DOHH2 (cell line): ENCODE results near the gene PPM1H.
"Not testable (repeated sequence)": the region's sequence is repeated elsewhere in the genome, so short reads cannot be mapped to it uniquely, and the experiment has no call there.

Experiments
- H3F3A ChIP-seq: fragments of 200-600 bp; sonication (generic), shearing (Covaris generic); 2 replicates; pipeline ENCODE4 v1.6.0; 2016; ENCODE audit warnings: antibody characterized with exemption, mild to moderate bottlenecking; ENCODE audit not compliant: control insufficient read depth, insufficient read depth
- H3K27ac ChIP-seq: fragments of 200-600 bp; sonication (generic); 2 replicates; pipeline ENCODE4 v1.5.1; 2014; ENCODE audit warnings: low read depth, mild to moderate bottlenecking, low read length, moderate library complexity
- H3K27me3 ChIP-seq: fragments of 200-600 bp; sonication (generic); 2 replicates; pipeline ENCODE4 v1.6.1; 2014; ENCODE audit warnings: mild to moderate bottlenecking, low read length, mixed read lengths; ENCODE audit not compliant: control insufficient read depth
- H3K36me3 ChIP-seq: fragments of 200-600 bp; sonication (generic); 2 replicates; pipeline ENCODE4 v1.6.1; 2014; ENCODE audit warnings: mild to moderate bottlenecking, low read length, moderate library complexity, mixed read lengths; ENCODE audit not compliant: control insufficient read depth
- H3K4me1 ChIP-seq: fragments of 200-600 bp; sonication (generic); 2 replicates; pipeline ENCODE4 v1.6.1; 2014; ENCODE audit warnings: mild to moderate bottlenecking, low read length, mixed read lengths; ENCODE audit not compliant: control insufficient read depth
- H3K4me2 ChIP-seq: fragments of 200-600 bp; sonication (generic); 2 replicates; pipeline ENCODE4 v1.6.0; 2014; ENCODE audit warnings: mild to moderate bottlenecking, low read length, moderate library complexity
- H3K4me3 ChIP-seq: fragments of 200-600 bp; sonication (generic); 2 replicates; pipeline ENCODE4 v1.5.1; 2014; ENCODE audit warnings: mild to moderate bottlenecking, low read length, mixed read lengths
- H3K79me2 ChIP-seq: fragments of 200-600 bp; sonication (generic); 2 replicates; pipeline ENCODE4 v1.6.1; 2014; ENCODE audit warnings: mild to moderate bottlenecking, low read length, mixed read lengths; ENCODE audit not compliant: control insufficient read depth
- H3K9me2 ChIP-seq: fragments of 200-600 bp; sonication (generic); replicated peaks from 2 replicates; pipeline ENCODE4 v1.6.1; 2014; ENCODE audit warnings: mild to moderate bottlenecking, low read length, mixed read lengths; ENCODE audit not compliant: control insufficient read depth
- H3K9me3 ChIP-seq: fragments of 200-600 bp; sonication (generic); 2 replicates; pipeline ENCODE4 v1.6.1; 2014; ENCODE audit warnings: antibody characterized with exemption, low read length, mixed read lengths; ENCODE audit not compliant: control insufficient read depth, insufficient read depth
- H4K20me1 ChIP-seq: fragments of 200-600 bp; sonication (generic); 2 replicates; pipeline ENCODE4 v1.6.0; 2014; ENCODE audit warnings: low read depth, mild to moderate bottlenecking, antibody characterized with exemption, low read length, moderate library complexity; ENCODE audit not compliant: control insufficient read depth, insufficient read depth
- CTCF ChIP-seq: fragments of 200-600 bp; sonication (generic); IDR thresholded peaks from one replicate; pipeline ENCODE4 v1.5.1; 2014; ENCODE audit warnings: antibody characterized with exemption, mild to moderate bottlenecking, low read depth, low read length; ENCODE audit not compliant: poor library complexity, severe bottlenecking
- EZH2phosphoT487 ChIP-seq: fragments of 200-600 bp; sonication (generic); IDR thresholded peaks from 2 replicates; pipeline ENCODE4 v1.6.1; 2017; ENCODE audit warnings: borderline replicate concordance, mild to moderate bottlenecking, antibody characterized with exemption, low read length, moderate library complexity, mixed read lengths

The PPM1H gene

GRCh38 chr12:62814243-62814642 lies 120.7 kb downstream of the PPM1H start:
- Histone ChIP-seq H3K36me3 (no peaks in the 10 kb centered on the region), H3K27ac (no peak overlapping the region)

GRCh38 chr12:62813031-62813829 lies 121.7 kb downstream of the PPM1H start:
- Histone ChIP-seq H3K4me2 (peak overlapping the region; percentile 59), H3K4me3 (peak overlapping the region; percentile 56), H3K79me2 (no peaks in the 10 kb centered on the region)

More at GRCh38 chr12:62814243-62814642, 120.7 kb downstream of the PPM1H start:
- no peak for TF ChIP-seq EZH2phosphoT487
- TF ChIP-seq CTCF, result no peak
- H3K79me2 ChIP-seq, result no peaks in the 10 kb centered on the region
- peaks cover 4% of the 10 kb centered on the region; the same call in 1 of the 2 replicates for H3K4me1 ChIP-seq
- no peaks in the 10 kb centered on the region for H4K20me1 ChIP-seq
- no peak overlapping the region for H3K4me3 ChIP-seq
- H3F3A ChIP-seq, result no peaks in the 10 kb centered on the region
- H3K4me2 ChIP-seq, result no peak overlapping the region
- no peaks in the 10 kb centered on the region for H3K9me3 ChIP-seq
- H3K27me3 ChIP-seq, result no peaks in the 10 kb centered on the region
- no peaks in the 10 kb centered on the region for H3K9me2 ChIP-seq

GRCh38 chr12:62811481-62811880 lies 123.5 kb downstream of the PPM1H start:
- not testable (repeated sequence) for H4K20me1 ChIP-seq, H3K4me1 ChIP-seq, H3K79me2 ChIP-seq, H3F3A ChIP-seq, H3K9me2 ChIP-seq, H3K4me2 ChIP-seq, H3K27ac ChIP-seq, H3K9me3 ChIP-seq, H3K36me3 ChIP-seq, H3K4me3 ChIP-seq, H3K27me3 ChIP-seq

More at GRCh38 chr12:62813031-62813829, 121.7 kb downstream of the PPM1H start:
- no peaks in the 10 kb centered on the region for H3F3A ChIP-seq
- TF ChIP-seq EZH2phosphoT487 (no peak), CTCF (peak; percentile 76)
- H3K27me3 ChIP-seq, result no peaks in the 10 kb centered on the region
- no peaks in the 10 kb centered on the region for H3K9me3 ChIP-seq
- H3K27ac ChIP-seq, result no peak overlapping the region
- H4K20me1 ChIP-seq, result no peaks in the 10 kb centered on the region
- H3K36me3 ChIP-seq, result no peaks in the 10 kb centered on the region
- no peaks in the 10 kb centered on the region for H3K9me2 ChIP-seq
- peaks cover 4% of the 10 kb centered on the region; the same call in 1 of the 2 replicates for H3K4me1 ChIP-seq

- Histone ChIP-seq H3K9me3 (no peaks in the 10 kb centered on the region), H4K20me1 (no peaks in the 10 kb centered on the region), H3K9me2 (no peaks in the 10 kb centered on the region), H3K4me2 (no peak overlapping the region), H3K27ac (no peak overlapping the region), H3K79me2 (no peaks in the 10 kb centered on the region), H3K4me3 (no peak overlapping the region), H3K4me1 (peaks cover 4% of the 10 kb centered on the region; the same call in 1 of the 2 replicates), H3K36me3 (no peaks in the 10 kb centered on the region), H3F3A (no peaks in the 10 kb centered on the region), H3K27me3 (no peaks in the 10 kb centered on the region)
- TF ChIP-seq EZH2phosphoT487 (no peak), CTCF (no peak)
Measured at GRCh38 chr12:62808166-62808879, 126.6 kb downstream of the PPM1H start.
